PFSK-1 (cell line): ENCODE results near the gene LUZP2.

Source experiments
- FOXP2 ChIP-seq: optimal IDR thresholded peaks from 2 replicates; pipeline ENCODE3; 2011; ENCODE audit warnings: borderline replicate concordance, control low read depth, inconsistent platforms; ENCODE audit not compliant: insufficient read depth; ENCODE audit errors: extremely low read length, extremely low read depth
- POLR2AphosphoS5 ChIP-seq: IDR thresholded peaks from 2 replicates; pipeline ENCODE4 v1.6.1; 2012; ENCODE audit warnings: low read depth, mild to moderate bottlenecking, control low read depth, low read length, moderate library complexity
- REST ChIP-seq, 2 experiments: IDR thresholded peaks; 2 replicates each; pipeline versions ENCODE4 v1.6.1 to v1.8.0; 2011 to 2012; ENCODE audit warnings: low read depth in 2 of 2, low read length in 2 of 2, control low read depth in 1 of 2, inconsistent platforms in 1 of 2, mild to moderate bottlenecking in 1 of 2, moderate library complexity in 1 of 2; ENCODE audit not compliant: insufficient read depth in 1 of 2
- SIN3A ChIP-seq: IDR thresholded peaks from 2 replicates; pipeline ENCODE4 v1.6.1; 2012; ENCODE audit warnings: mild to moderate bottlenecking, low read length, moderate library complexity, borderline replicate concordance; ENCODE audit not compliant: insufficient read depth
- TAF1 ChIP-seq: IDR thresholded peaks from 2 replicates; pipeline ENCODE4 v1.6.1; 2012; ENCODE audit warnings: low read length, control low read depth, borderline replicate concordance; ENCODE audit not compliant: insufficient read depth

GRCh38 chr11:24963852-24964251 lies 467.0 kb downstream of the LUZP2 start:
- TF ChIP-seq FOXP2 = no peak
- no peak for TF ChIP-seq REST (IDR thresholded peaks at IDR 0.05; ENCODE audit: insufficient read depth in 1 of 2, low read depth in 2 of 2, low read length in 2 of 2)
- no peak for TF ChIP-seq TAF1
- TF ChIP-seq POLR2AphosphoS5 = no peak
- no peak for TF ChIP-seq SIN3A
